ENCODE results near the gene HDAC10. TPM values are rescaled to one million over a fixed set of nuclear protein-coding genes. Genes with fewer than 3 reads are reported as not detected.

Gene HDAC10
- total and polyA plus RNA-seq, 10 of the 15 experiments (the other 5 are each of a cell fraction or from before 2014, with no cell fraction given) = 0.26 to 48.6 (median 5.0) TPM

- Histone ChIP-seq H3K4me3 (peak overlapping the region; percentile 47; the same call in 1 of the 2 replicates), H2AFZ (ENCODE audit: control insufficient read depth, low read depth, low read length) (no peak overlapping the region), H3K79me2 (ENCODE audit: control insufficient read depth, insufficient read depth, low read length) (peaks cover 75% of the 10 kb centered on the region), H3K4me1 (ENCODE audit: control insufficient read depth, insufficient read depth, low read length) (peaks cover 39% of the 10 kb centered on the region), H3K9ac (ENCODE audit: control insufficient read depth, insufficient read depth, low read length) (no peak overlapping the region), H3K27ac (ENCODE audit: control insufficient read depth, insufficient read depth) (no peak overlapping the region), H3K36me3 (ENCODE audit: control insufficient read depth in 2 of 2, insufficient read depth in 2 of 2, low read length in 1 of 2) (peaks cover 3 to 4% of the 10 kb centered on the region in 2 experiments; a peak in 3 of 4 replicates), H3K4me2 (ENCODE audit: control insufficient read depth, insufficient read depth) (peak overlapping the region; percentile 55), H3K27me3 (replicated peaks in 1 of 2; ENCODE audit: control insufficient read depth in 2 of 2, insufficient read depth in 2 of 2, low read length in 1 of 2) (no peaks in the 10 kb centered on the region), H3K9me3 (replicated peaks; ENCODE audit: control insufficient read depth, insufficient read depth, low read length) (no peaks in the 10 kb centered on the region), H4K20me1 (ENCODE audit: control insufficient read depth, insufficient read depth) (peaks cover 4% of the 10 kb centered on the region)
- WGBS (ENCODE audit: insufficient coverage, insufficient replicate concordance, low lambda C conversion rate, missing lambda C conversion rate) = 69% methylated on average over 27 of the region's 59 CpGs
- no TSS peak for BruUV-seq (replicated peaks)
- in situ Hi-C loops (cut with MboI) (no loop called here), intact Hi-C loops (cut with micrococcal nuclease; ENCODE audit: unreplicated experiment) (no loop called here)
- DNase-seq (ENCODE audit: low read depth, low spot score) = no peak
- ChIA-PET POLR2A (interaction anchor here (1.6 kb wide), 1 partner anchor 23 kb away, joined by 3 read pairs; no protein-coding TSS in a partner anchor), SMC1A (ENCODE audit: uncharacterized antibody, unreplicated experiment) (no interaction called here), RAD21 (ENCODE audit: unreplicated experiment) (no interaction called here), CTCF (interaction anchor here (0.7 to 1.2 kb wide), 2 partner anchors 23 to 35 kb away, joined by 3 read pairs; no protein-coding TSS in a partner anchor)
- ATAC-seq = peak; percentile 9; the same call in 2 of the 3 replicates
- TF ChIP-seq, protein P1, sequence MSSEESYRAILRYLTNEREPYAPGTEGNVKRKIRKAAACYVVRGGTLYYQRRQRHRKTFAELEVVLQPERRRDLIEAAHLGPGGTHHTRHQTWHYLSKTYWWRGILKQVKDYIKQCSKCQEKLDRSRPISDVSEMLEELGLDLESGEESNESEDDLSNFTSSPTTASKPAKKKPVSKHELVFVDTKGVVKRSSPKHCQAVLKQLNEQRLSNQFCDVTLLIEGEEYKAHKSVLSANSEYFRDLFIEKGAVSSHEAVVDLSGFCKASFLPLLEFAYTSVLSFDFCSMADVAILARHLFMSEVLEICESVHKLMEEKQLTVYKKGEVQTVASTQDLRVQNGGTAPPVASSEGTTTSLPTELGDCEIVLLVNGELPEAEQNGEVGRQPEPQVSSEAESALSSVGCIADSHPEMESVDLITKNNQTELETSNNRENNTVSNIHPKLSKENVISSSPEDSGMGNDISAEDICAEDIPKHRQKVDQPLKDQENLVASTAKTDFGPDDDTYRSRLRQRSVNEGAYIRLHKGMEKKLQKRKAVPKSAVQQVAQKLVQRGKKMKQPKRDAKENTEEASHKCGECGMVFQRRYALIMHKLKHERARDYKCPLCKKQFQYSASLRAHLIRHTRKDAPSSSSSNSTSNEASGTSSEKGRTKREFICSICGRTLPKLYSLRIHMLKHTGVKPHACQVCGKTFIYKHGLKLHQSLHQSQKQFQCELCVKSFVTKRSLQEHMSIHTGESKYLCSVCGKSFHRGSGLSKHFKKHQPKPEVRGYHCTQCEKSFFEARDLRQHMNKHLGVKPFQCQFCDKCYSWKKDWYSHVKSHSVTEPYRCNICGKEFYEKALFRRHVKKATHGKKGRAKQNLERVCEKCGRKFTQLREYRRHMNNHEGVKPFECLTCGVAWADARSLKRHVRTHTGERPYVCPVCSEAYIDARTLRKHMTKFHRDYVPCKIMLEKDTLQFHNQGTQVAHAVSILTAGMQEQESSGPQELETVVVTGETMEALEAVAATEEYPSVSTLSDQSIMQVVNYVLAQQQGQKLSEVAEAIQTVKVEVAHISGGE (CRISPR knock-in tag; IDR thresholded peaks at IDR 0.05) = no peak
- TF ChIP-seq NR2C1 (IDR thresholded peaks at IDR 0.05) (peak; percentile 62; the same call in 1 of the 2 replicates), CEBPB (IDR thresholded peaks at IDR 0.05; ENCODE audit: borderline replicate concordance in 1 of 2, low read depth in 2 of 2, low read length in 2 of 2) (no peak), RAD21 (IDR thresholded peaks at IDR 0.05; ENCODE audit: insufficient read depth, low read depth, low read length) (no peak), IRF4 (IDR thresholded peaks at IDR 0.05; ENCODE audit: low read depth, low read length) (no peak)
- no peak for FAIRE-seq
Measured at GRCh38 chr22:50298937-50299784, 48.1 kb upstream of the HDAC10 start.

All from GM12878 (cell line).